ENCODE data around the gene PLEKHH3. TPM values are rescaled to one million over a fixed set of nuclear protein-coding genes. Genes with fewer than 3 reads are reported as not detected.

The PLEKHH3 gene
- total and polyA plus RNA-seq, 10 donors, result 9.4 to 19.5 (median 13.8) TPM

GRCh38 chr17:42670789-42671657 is 5.8 kb downstream of the PLEKHH3 start:
- H3K4me3 ChIP-seq, result peak overlapping the region in 6 of 8 donors; percentile 24 to 67 (median 34)
- peak overlapping the region in 1 of 8 donors; percentile 40 for H3K27ac ChIP-seq
- no peak for DNase-seq
- peaks cover 0 to 70% (median 36%) of the 10 kb centered on the region in 7 donors for H3K27me3 ChIP-seq (replicated peaks in 1 of 7)
- no peak for TF ChIP-seq POLR2AphosphoS5 (IDR thresholded peaks at IDR 0.05)
- TF ChIP-seq CTCF (IDR thresholded peaks at IDR 0.05 in 8 of 11, conservative IDR thresholded peaks at IDR 0.05 in 3 of 11), result no peak
- no peak for TF ChIP-seq POLR2A (IDR thresholded peaks at IDR 0.05)
- 37 to 52% (median 51%) methylated on average over 48 to 50 of the region's 50 CpGs for WGBS, 5 donors
- H3K36me3 ChIP-seq, result peaks cover 0 to 76% (median 21%) of the 10 kb centered on the region in 6 donors
- intact Hi-C loops (cut with DNase I; ENCODE audit: low total_unique reads), result no loop called here
- no peaks in the 10 kb centered on the region for H3K9me3 ChIP-seq
- peaks cover 18 to 86% (median 60%) of the 10 kb centered on the region in 6 donors for H3K4me1 ChIP-seq

- Histone ChIP-seq H3K36me3 (peaks cover 0 to 84% (median 26%) of the 10 kb centered on the region in 6 donors), H3K27ac (peak overlapping the region in 1 of 8 donors; percentile 40), H3K4me3 (peak overlapping the region in 6 of 8 donors; percentile 24 to 67 (median 34)), H3K4me1 (peaks cover 10 to 78% (median 51%) of the 10 kb centered on the region in 6 donors), H3K9me3 (no peaks in the 10 kb centered on the region), H3K27me3 (replicated peaks in 1 of 7) (peaks cover 0 to 61% (median 27%) of the 10 kb centered on the region in 7 donors)
- TF ChIP-seq CTCF (IDR thresholded peaks at IDR 0.05 in 8 of 11, conservative IDR thresholded peaks at IDR 0.05 in 3 of 11) (no peak), POLR2AphosphoS5 (IDR thresholded peaks at IDR 0.05) (peak in 1 of 3 donors; percentile 29)
- DNase-seq, result peak; percentile 88
- WGBS, 5 donors, result 28 to 55% (median 32%) methylated on average over 54 to 87 of the region's 87 CpGs
- intact Hi-C loops (cut with DNase I; ENCODE audit: low total_unique reads), result no loop called here
Measured at GRCh38 chr17:42669977-42670788, 6.6 kb downstream of the PLEKHH3 start.

GRCh38 chr17:42669705-42669976 is 7.2 kb downstream of the PLEKHH3 start:
- no peak for DNase-seq

More at GRCh38 chr17:42669705-42669976, 7.2 kb downstream of the PLEKHH3 start:
- 58 to 72% (median 65%) methylated on average over 9 to 12 of the region's 12 CpGs for WGBS, 5 donors
- Histone ChIP-seq H3K4me1 (peaks cover 8 to 72% (median 46%) of the 10 kb centered on the region in 6 donors), H3K27ac (peak overlapping the region in 1 of 8 donors; percentile 1), H3K36me3 (peaks cover 0 to 89% (median 27%) of the 10 kb centered on the region in 6 donors), H3K4me3 (peak overlapping the region in 4 of 8 donors; percentile 24 to 67 (median 34)), H3K9me3 (no peaks in the 10 kb centered on the region), H3K27me3 (replicated peaks in 1 of 7) (peaks cover 0 to 56% (median 22%) of the 10 kb centered on the region in 7 donors)
- TF ChIP-seq CTCF (IDR thresholded peaks at IDR 0.05 in 8 of 11, conservative IDR thresholded peaks at IDR 0.05 in 3 of 11) (no peak), POLR2A (IDR thresholded peaks at IDR 0.05) (no peak), POLR2AphosphoS5 (IDR thresholded peaks at IDR 0.05) (no peak)
- intact Hi-C loops (cut with DNase I; ENCODE audit: low total_unique reads), result no loop called here

Measured in spleen (tissue), 11 donors.